T-cell (primary cell): ENCODE data around the gene HLA-B. TPM values are rescaled to one million over a fixed set of nuclear protein-coding genes. Genes with fewer than 3 reads are reported as not detected.

Experiments used
- ATAC-seq, 4 experiments: fragments of 200-7000 bp in 3 of 4; fragments of 150-1000 bp in 1 of 4; cut with Tn5 transposase; replicated peaks in 1 of 4; 1 replicate in 3 of 4; 2 replicates in 1 of 4; pipeline ENCODE4 v1.10.0; 2021; ENCODE audit warnings: moderate library complexity in 3 of 4, mild to moderate bottlenecking in 2 of 4, moderate number of reproducible peaks in 1 of 4
- CTCF ChIA-PET, 2 donors: fragments of 300-600 bp; sonication (Branson Sonifier 250); formaldehyde crosslinking; loops; one replicate each; lab custom pipeline; 2022; ENCODE audit warnings: antibody characterized with exemption in 2 of 2; lab: Charles Lee
- POLR2A ChIA-PET, 2 donors: fragments of 300-600 bp; sonication (Branson Sonifier 250); formaldehyde crosslinking; loops; one replicate each; lab custom pipeline; 2022; ENCODE audit warnings: antibody characterized with exemption in 2 of 2; lab: Charles Lee
- DNase-seq, 35 experiments: peaks; one replicate each; pipeline versions ENCODE4 v3.0.0 to v3.0.0-alpha.2; 2013 to 2023
- H3K27ac ChIP-seq: one replicate; pipeline ENCODE4 v1.5.1; 2013; ENCODE audit warnings: low read length
- H3K27me3 ChIP-seq, 2 experiments: replicated peaks in 1 of 2; 1 replicate in 1 of 2; 2 replicates in 1 of 2; pipeline versions ENCODE4 v1.6.1 to v1.7.0; 2013; ENCODE audit warnings: low read length in 1 of 2, mixed read lengths in 1 of 2; ENCODE audit not compliant: control insufficient read depth in 2 of 2, insufficient read depth in 2 of 2; ENCODE audit errors: extremely low read depth in 1 of 2
- H3K36me3 ChIP-seq, 2 donors: 1 replicate in 1 of 2; 2 replicates in 1 of 2; pipeline versions ENCODE4 v1.6.1 to v1.7.0; 2013; ENCODE audit warnings: low read length in 1 of 2; ENCODE audit not compliant: control insufficient read depth in 2 of 2, insufficient read depth in 1 of 2; ENCODE audit errors: extremely low read depth in 1 of 2
- H3K4me1 ChIP-seq, 2 experiments: 1 replicate in 1 of 2; 2 replicates in 1 of 2; pipeline versions ENCODE4 v1.6.1 to v1.7.0; 2013; ENCODE audit warnings: low read length in 2 of 2, mixed read lengths in 1 of 2; ENCODE audit not compliant: insufficient read depth in 2 of 2, control insufficient read depth in 1 of 2; ENCODE audit errors: extremely low read depth in 1 of 2
- H3K4me3 ChIP-seq, 2 donors: 1 replicate in 1 of 2; 2 replicates in 1 of 2; pipeline versions ENCODE4 v1.5.1 to v1.7.0; 2013; ENCODE audit warnings: mild to moderate bottlenecking in 2 of 2, low read length in 1 of 2, moderate library complexity in 1 of 2; ENCODE audit not compliant: control insufficient read depth in 1 of 2; ENCODE audit errors: extremely low read depth in 1 of 2
- H3K9me3 ChIP-seq: 2 replicates; pipeline ENCODE4 v1.7.0; 2013
- H3K27ac Mint-ChIP-seq, 2 donors: one replicate each; pipeline ENCODE4 v1.8.0; 2020 to 2021; ENCODE audit warnings: mild to moderate bottlenecking in 2 of 2, mixed read lengths in 2 of 2
- H3K27me3 Mint-ChIP-seq, 2 donors: one replicate each; pipeline ENCODE4 v1.8.0; 2021 to 2022; ENCODE audit warnings: mixed read lengths in 2 of 2
- H3K36me3 Mint-ChIP-seq: one replicate; pipeline ENCODE4 v1.8.0; 2021; ENCODE audit warnings: mixed read lengths
- H3K4me1 Mint-ChIP-seq, 3 donors: one replicate each; pipeline ENCODE4 v1.8.0; 2020 to 2022; ENCODE audit warnings: mixed read lengths in 3 of 3, mild to moderate bottlenecking in 1 of 3
- H3K4me3 Mint-ChIP-seq, 3 donors: one replicate each; pipeline ENCODE4 v1.8.0; 2020 to 2022; ENCODE audit warnings: mild to moderate bottlenecking in 3 of 3, mixed read lengths in 3 of 3, moderate library complexity in 3 of 3
- H3K9me3 Mint-ChIP-seq, 3 donors: one replicate each; pipeline ENCODE4 v1.8.0; 2020 to 2022; ENCODE audit warnings: mixed read lengths in 3 of 3
- WGBS: methylation state at CpG from one replicate; pipeline ENCODE4 v1.1.5; 2013; ENCODE audit warnings: missing lambda C conversion rate; ENCODE audit not compliant: insufficient coverage; 5-methylcytosine and 5-hydroxymethylcytosine counted together
- total RNA-seq, 35 experiments: library from RNA in 6 of 35; stranded (reverse) in 6 of 35; fragments of 120-200 nt in 1 of 35; gene quantifications; one replicate each; pipeline versions ENCODE4 v1.2.1 to v1.2.4 and lab custom pipeline; 2013 to 2026

HLA-B gene
- total RNA-seq, 5 donors from 2014 or later (not counting 1 experiment from before 2014, with no cell fraction given), result 6,093 to 7,629 (median 6,896) TPM

GRCh38 chr6:31386977-31387376, 30.0 kb upstream of the HLA-B start:
- Histone ChIP-seq H3K4me1 (no peaks in the 10 kb centered on the region), H3K9me3 (no peaks in the 10 kb centered on the region), H3K27ac (no peak overlapping the region), H3K36me3 (no peaks in the 10 kb centered on the region), H3K4me3 (no peak overlapping the region), H3K27me3 (peaks cover 0 to 7% of the 10 kb centered on the region in 2 experiments)
- DNase-seq, result no peak
- no peaks in the 10 kb centered on the region for H3K9me3 Mint-ChIP-seq
- ChIA-PET CTCF (no interaction called here), POLR2A (no interaction called here)
- H3K4me1 Mint-ChIP-seq, result no peaks in the 10 kb centered on the region
- no peak overlapping the region for H3K4me3 Mint-ChIP-seq
- WGBS, result 86% methylated on average over 1 of the region's 1 CpG
- ATAC-seq, result no peak
- H3K27ac Mint-ChIP-seq, result no peak overlapping the region
- peaks cover 0 to 4% of the 10 kb centered on the region in 2 donors for H3K27me3 Mint-ChIP-seq
- H3K36me3 Mint-ChIP-seq, result no peaks in the 10 kb centered on the region

DNA sequence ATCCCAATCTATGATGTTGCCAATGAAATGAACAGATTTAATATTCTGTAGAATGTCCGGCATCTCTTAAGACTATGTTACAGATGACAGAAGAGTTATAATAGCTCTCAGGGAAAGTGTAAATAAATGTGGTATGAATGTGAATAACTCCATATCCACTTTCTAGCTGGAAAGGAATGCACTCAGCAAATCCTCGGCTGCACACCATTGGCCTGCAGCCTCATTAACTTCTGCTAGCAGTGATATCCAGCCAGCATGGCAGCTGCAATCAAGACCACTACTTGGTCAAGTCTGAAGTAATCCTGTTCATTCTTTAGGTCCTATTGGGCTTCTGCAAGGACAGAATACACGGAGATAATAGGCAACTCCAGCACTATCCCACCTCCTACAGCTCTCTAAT, 29.1 kb upstream of the HLA-B start:
- CTCF ChIA-PET, result no interaction called here
- 78% methylated on average over 2 of the region's 3 CpGs for WGBS
- H3K4me3 ChIP-seq, result no peak overlapping the region
- H3K36me3 ChIP-seq, result no peaks in the 10 kb centered on the region
- Mint-ChIP-seq H3K4me3 (no peak overlapping the region), H3K27me3 (peaks cover 0 to 4% of the 10 kb centered on the region in 2 donors), H3K27ac (no peak overlapping the region), H3K36me3 (no peaks in the 10 kb centered on the region), H3K4me1 (no peaks in the 10 kb centered on the region), H3K9me3 (no peaks in the 10 kb centered on the region)
- H3K27ac ChIP-seq, result no peak overlapping the region
- H3K27me3 ChIP-seq, result peaks cover 0 to 7% of the 10 kb centered on the region in 2 experiments
- H3K4me1 ChIP-seq, result no peaks in the 10 kb centered on the region
- POLR2A ChIA-PET, result interaction anchor here in 1 of 2 donors (0.7 kb wide), 1 partner anchor 15 kb away, joined by 3 read pairs; no protein-coding TSS in a partner anchor
- DNase-seq (no peak), ATAC-seq (no peak)
- no peaks in the 10 kb centered on the region for H3K9me3 ChIP-seq

DNA sequence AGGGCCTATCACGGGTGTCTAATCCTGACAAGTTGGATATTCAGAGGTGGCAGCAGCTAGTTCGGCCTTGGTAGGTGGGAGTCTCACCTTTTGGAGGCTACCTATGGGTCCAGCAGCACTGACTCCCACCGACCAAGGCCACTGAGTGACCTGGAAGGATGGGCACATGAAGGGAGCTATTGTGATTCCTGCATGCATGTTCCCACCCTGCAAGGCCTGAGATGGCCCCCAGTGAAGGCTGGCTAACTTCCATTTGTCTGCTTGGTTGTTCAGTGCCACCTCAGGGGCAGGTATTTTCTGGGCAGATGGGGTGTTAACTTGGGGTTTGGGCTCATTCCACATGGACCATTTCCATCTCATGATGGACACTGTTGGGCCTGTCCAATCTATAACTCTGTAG, 28.1 kb upstream of the HLA-B start:
- ChIA-PET POLR2A (no interaction called here), CTCF (no interaction called here)
- Mint-ChIP-seq H3K4me1 (no peaks in the 10 kb centered on the region), H3K27ac (no peak overlapping the region), H3K4me3 (no peak overlapping the region), H3K27me3 (peaks cover 0 to 8% of the 10 kb centered on the region in 2 donors), H3K9me3 (no peaks in the 10 kb centered on the region), H3K36me3 (no peaks in the 10 kb centered on the region)
- ATAC-seq, result no peak
- no peaks in the 10 kb centered on the region for H3K9me3 ChIP-seq
- no peak overlapping the region for H3K4me3 ChIP-seq
- no peaks in the 10 kb centered on the region for H3K4me1 ChIP-seq
- peaks cover 0 to 9% of the 10 kb centered on the region in 2 experiments for H3K27me3 ChIP-seq
- no peaks in the 10 kb centered on the region for H3K36me3 ChIP-seq
- DNase-seq, result no peak
- no peak overlapping the region for H3K27ac ChIP-seq
- WGBS, result 75% methylated on average over 2 of the region's 3 CpGs

- H3K9me3 Mint-ChIP-seq, result no peaks in the 10 kb centered on the region
- Histone ChIP-seq H3K4me3 (no peak overlapping the region), H3K36me3 (no peaks in the 10 kb centered on the region), H3K9me3 (no peaks in the 10 kb centered on the region), H3K27me3 (peaks cover 0 to 24% of the 10 kb centered on the region in 2 experiments), H3K4me1 (no peaks in the 10 kb centered on the region), H3K27ac (no peak overlapping the region)
- peaks cover 10 to 21% of the 10 kb centered on the region in 2 donors for H3K27me3 Mint-ChIP-seq
- ChIA-PET CTCF (no interaction called here), POLR2A (no interaction called here)
- no peaks in the 10 kb centered on the region for H3K36me3 Mint-ChIP-seq
- no peak for DNase-seq
- ATAC-seq, result peak in 1 of 4 experiments; percentile 44
- no peak overlapping the region for H3K4me3 Mint-ChIP-seq
- H3K4me1 Mint-ChIP-seq, result no peaks in the 10 kb centered on the region
- no CpG with 5 or more reads among the region's 5 CpGs for WGBS
- no peak overlapping the region for H3K27ac Mint-ChIP-seq
These were observed 26.2 kb upstream of the HLA-B start for GRCh38 chr6:31383149-31383548.

- Mint-ChIP-seq H3K36me3 (no peaks in the 10 kb centered on the region), H3K27ac (no peak overlapping the region), H3K27me3 (peaks cover 16 to 21% of the 10 kb centered on the region in 2 donors), H3K4me1 (no peaks in the 10 kb centered on the region), H3K4me3 (no peak overlapping the region), H3K9me3 (no peaks in the 10 kb centered on the region)
- ATAC-seq (no peak), DNase-seq (no peak)
- no peak overlapping the region for H3K4me3 ChIP-seq
- no peaks in the 10 kb centered on the region for H3K36me3 ChIP-seq
- peaks cover 0 to 35% of the 10 kb centered on the region in 2 experiments for H3K27me3 ChIP-seq
- ChIA-PET CTCF (interaction anchor here in 1 of 2 donors (0.6 kb wide), 1 partner anchor 256 kb away, joined by 3 read pairs; no protein-coding TSS in a partner anchor), POLR2A (no interaction called here)
- H3K9me3 ChIP-seq, result no peaks in the 10 kb centered on the region
- H3K4me1 ChIP-seq, result no peaks in the 10 kb centered on the region
- H3K27ac ChIP-seq, result no peak overlapping the region
- WGBS, result no CpG with 5 or more reads among the region's 4 CpGs
These were observed 24.7 kb upstream of the HLA-B start for GRCh38 chr6:31381666-31382065.

GRCh38 chr6:31379850-31380249, 22.9 kb upstream of the HLA-B start:
- H3K9me3 ChIP-seq, result no peaks in the 10 kb centered on the region
- no peaks in the 10 kb centered on the region for H3K4me1 ChIP-seq
- ChIA-PET CTCF (interaction anchor here in 1 of 2 donors (0.5 to 0.7 kb wide), 2 partner anchors 13 to 244 kb away, joined by 3 to 4 read pairs; no protein-coding TSS in a partner anchor), POLR2A (no interaction called here)
- WGBS, result 0% methylated on average over 1 of the region's 10 CpGs
- H3K4me1 Mint-ChIP-seq, result no peaks in the 10 kb centered on the region
- H3K4me3 Mint-ChIP-seq, result no peak overlapping the region
- H3K36me3 Mint-ChIP-seq, result no peaks in the 10 kb centered on the region
- H3K27me3 Mint-ChIP-seq, result peaks cover 17 to 21% of the 10 kb centered on the region in 2 donors
- ATAC-seq (no peak), DNase-seq (no peak)
- no peak overlapping the region for H3K27ac Mint-ChIP-seq
- no peaks in the 10 kb centered on the region for H3K9me3 Mint-ChIP-seq
- no peak overlapping the region for H3K27ac ChIP-seq
- H3K27me3 ChIP-seq, result peaks cover 0 to 35% of the 10 kb centered on the region in 2 experiments
- H3K36me3 ChIP-seq, result no peaks in the 10 kb centered on the region
- no peak overlapping the region for H3K4me3 ChIP-seq

GRCh38 chr6:31378721-31379103, 21.7 kb upstream of the HLA-B start:
- H3K4me1 ChIP-seq, result no peaks in the 10 kb centered on the region

More at GRCh38 chr6:31378721-31379103, 21.7 kb upstream of the HLA-B start:
- ATAC-seq (no peak), DNase-seq (no peak)
- no peaks in the 10 kb centered on the region for H3K9me3 Mint-ChIP-seq
- no peaks in the 10 kb centered on the region for H3K36me3 Mint-ChIP-seq
- Histone ChIP-seq H3K27me3 (peaks cover 0 to 30% of the 10 kb centered on the region in 2 experiments), H3K27ac (no peak overlapping the region), H3K36me3 (no peaks in the 10 kb centered on the region), H3K9me3 (no peaks in the 10 kb centered on the region), H3K4me3 (no peak overlapping the region)
- POLR2A ChIA-PET, result no interaction called here
- H3K27me3 Mint-ChIP-seq, result peaks cover 17 to 21% of the 10 kb centered on the region in 2 donors
- H3K4me1 Mint-ChIP-seq, result no peaks in the 10 kb centered on the region
- 72% methylated on average over 5 of the region's 6 CpGs for WGBS
- no peak overlapping the region for H3K4me3 Mint-ChIP-seq
- no peak overlapping the region for H3K27ac Mint-ChIP-seq
- CTCF ChIA-PET, result no interaction called here
